ENCODE results near the gene RNLS. TPM values are rescaled to one million over a fixed set of nuclear protein-coding genes. Genes with fewer than 3 reads are reported as not detected.

The RNLS gene
- total and polyA plus RNA-seq, 2 of the 8 experiments (the other 6 are each of a cell fraction or from before 2014, with no cell fraction given), result 7.5 to 12.7 TPM

GRCh38 chr10:88494537-88494936 is 88.6 kb downstream of the RNLS start:
- Histone ChIP-seq H2BK120ac (replicated peaks; ENCODE audit: low read depth, low read length) (no peak overlapping the region), H3K4me2 (ENCODE audit: insufficient read depth in 1 of 2, low read depth in 2 of 2, low read length in 2 of 2) (no peak overlapping the region), H3K79me2 (ENCODE audit: control insufficient read depth in 1 of 2, insufficient read depth in 2 of 2, low read length in 2 of 2) (no peaks in the 10 kb centered on the region), H3K23ac (ENCODE audit: insufficient read length) (no peak overlapping the region), H2BK5ac (ENCODE audit: low read depth, low read length) (no peak overlapping the region), H4K20me1 (replicated peaks in 1 of 2; ENCODE audit: control insufficient read depth in 1 of 2, insufficient read depth in 2 of 2, low read length in 2 of 2) (no peaks in the 10 kb centered on the region), H3K18ac (ENCODE audit: extremely low read depth, low read length) (no peak overlapping the region), H2BK20ac (ENCODE audit: low read length) (no peak overlapping the region), H3K14ac (ENCODE audit: insufficient read length) (no peak overlapping the region), H3K9me3 (ENCODE audit: insufficient read depth in 2 of 2, low read depth in 1 of 2, low read length in 1 of 2) (no peaks in the 10 kb centered on the region), H3K27ac (ENCODE audit: low read depth, low read length) (no peak overlapping the region), H2AFZ (ENCODE audit: low read length) (no peak overlapping the region), H3K4ac (replicated peaks; ENCODE audit: insufficient read length, low read depth, low read length) (no peak overlapping the region), H2AK5ac (ENCODE audit: low read depth, low read length) (no peak overlapping the region), H3K9ac (replicated peaks in 1 of 4; ENCODE audit: extremely low read depth in 1 of 4, low read depth in 3 of 4, low read length in 3 of 4) (no peak overlapping the region), H3K23me2 (ENCODE audit: low read depth, low read length) (no peaks in the 10 kb centered on the region; the same call in 1 of the 2 replicates), H3K27me3 (replicated peaks in 1 of 4; ENCODE audit: control insufficient read depth in 3 of 4, extremely low read depth in 1 of 4, insufficient read depth in 3 of 4, low read length in 3 of 4) (no peaks in the 10 kb centered on the region), H3K36me3 (ENCODE audit: control insufficient read depth in 2 of 4, insufficient read depth in 4 of 4, low read length in 3 of 4) (no peaks in the 10 kb centered on the region), H3K56ac (replicated peaks; ENCODE audit: insufficient read length, low read depth, low read length) (no peak overlapping the region), H3K4me3 (ENCODE audit: extremely low read depth in 1 of 4, insufficient read depth in 2 of 4, low read depth in 3 of 4, low read length in 4 of 4) (no peak overlapping the region), H3K4me1 (replicated peaks in 1 of 4; ENCODE audit: control insufficient read depth in 3 of 4, insufficient read depth in 4 of 4, low read length in 3 of 4) (peaks cover 0 to 2% (median under 1%) of the 10 kb centered on the region in 4 experiments; a peak in 3 of 7 replicates), H4K5ac (ENCODE audit: insufficient read length, low read depth, low read length) (no peak overlapping the region), H4K91ac (replicated peaks; ENCODE audit: insufficient read length, low read length) (no peak overlapping the region), H3K79me1 (ENCODE audit: low read depth, low read length) (no peaks in the 10 kb centered on the region), H2BK12ac (ENCODE audit: low read depth, low read length) (no peak overlapping the region), H2BK15ac (ENCODE audit: low read length) (no peak overlapping the region), H4K8ac (ENCODE audit: extremely low read depth, insufficient read depth, low read length) (no peak overlapping the region)
- no peak for FAIRE-seq
- ChIA-PET CTCF (ENCODE audit: partially characterized antibody) (no interaction called here), POLR2A (ENCODE audit: partially characterized antibody) (no interaction called here)
- DNase-seq (ENCODE audit: low read depth in 1 of 2, low spot score in 2 of 2), result no peak
- TF ChIP-seq SAP30 (IDR thresholded peaks at IDR 0.05; ENCODE audit: insufficient read depth, insufficient replicate concordance, low read length), result no peak
- TF ChIP-seq POU5F1 (IDR thresholded peaks at IDR 0.05; ENCODE audit: low read depth, low read length), result no peak
- no peak for TF ChIP-seq E2F6 (IDR thresholded peaks at IDR 0.05)
- no peak for TF ChIP-seq KDM1A (IDR thresholded peaks at IDR 0.05; ENCODE audit: borderline replicate concordance, low read length)
- TF ChIP-seq HDAC6 (IDR thresholded peaks at IDR 0.05; ENCODE audit: low read depth, low read length), result no peak
- TF ChIP-seq CHD2 (IDR thresholded peaks at IDR 0.05; ENCODE audit: low read length), result no peak
- no peak for TF ChIP-seq TCF12 (IDR thresholded peaks at IDR 0.05; ENCODE audit: low read depth, low read length)
- TF ChIP-seq SIX5 (IDR thresholded peaks at IDR 0.05; ENCODE audit: low read depth, low read length), result no peak
- TF ChIP-seq BACH1 (IDR thresholded peaks at IDR 0.05; ENCODE audit: low read length), result no peak
- no peak for TF ChIP-seq USF2 (IDR thresholded peaks at IDR 0.05; ENCODE audit: low read length)
- TF ChIP-seq KDM4A (IDR thresholded peaks at IDR 0.05; ENCODE audit: low read depth, low read length, severe bottlenecking), result no peak
- TF ChIP-seq NANOG (IDR thresholded peaks at IDR 0.05; ENCODE audit: insufficient read depth, low read depth, low read length, poor library complexity, severe bottlenecking), result no peak
- no peak for TF ChIP-seq EGR1 (IDR thresholded peaks at IDR 0.05; ENCODE audit: borderline replicate concordance, low read depth, low read length)
- TF ChIP-seq BCL11A (IDR thresholded peaks at IDR 0.05; ENCODE audit: low read depth in 2 of 2, low read length in 2 of 2), result no peak
